Right lobe of liver (tissue), 4 donors: ENCODE data around the gene NOXO1.

Source experiments
- CTCF ChIP-seq, 4 donors: fragments of 200-600 bp in 3 of 4; fragments of 450-650 bp in 1 of 4; IDR thresholded peaks; one replicate each; pipeline versions ENCODE4 v1.5.1 to v1.8.0; 2016 to 2022; ENCODE audit warnings: antibody characterized with exemption in 4 of 4, mild to moderate bottlenecking in 2 of 4
- POLR2A ChIP-seq: fragments of 450-650 bp; IDR thresholded peaks from one replicate; pipeline ENCODE4 v1.6.1; 2017; ENCODE audit warnings: antibody characterized with exemption, mild to moderate bottlenecking
- donor health status: DM: no; HTN: no; CAD: no.
- donor health status: DM: no; HTN: no; CAD: no.
- donor health status: DM: no; HTN: yes; CAD: no.

DNA sequence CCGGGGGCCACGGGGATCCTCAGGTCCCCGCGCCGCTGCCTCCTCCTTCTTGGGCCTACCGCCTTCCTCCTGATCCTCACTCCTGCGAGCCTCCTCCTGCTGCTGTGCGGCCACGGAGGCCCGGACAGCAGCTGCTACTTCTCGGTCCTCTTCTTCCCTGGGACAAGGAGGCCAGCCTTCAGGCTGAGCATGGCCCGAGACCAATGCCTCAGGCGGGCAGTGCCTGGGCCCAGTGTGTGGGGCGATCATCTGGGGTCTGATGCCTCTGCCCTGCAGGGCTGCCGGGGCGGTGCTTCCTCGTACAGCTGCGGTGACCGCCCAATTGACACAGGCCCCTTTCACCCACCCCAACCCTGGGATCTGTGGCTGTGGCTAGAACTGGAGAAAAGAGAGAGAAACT lies 19.8 kb upstream of the NOXO1 start:
- TF ChIP-seq CTCF (IDR thresholded peaks at IDR 0.05) (no peak), POLR2A (no peak)
